K562 (cell line): Measurements from ENCODE around the gene GOLGA6L22. TPM values are rescaled to one million over a fixed set of nuclear protein-coding genes. Genes with fewer than 3 reads are reported as not detected.
"Not testable (repeated sequence)": the region's sequence is repeated elsewhere in the genome, so short reads cannot be mapped to it uniquely, and the experiment has no call there.

Experiments
- ATAC-seq: fragments of 200-7000 bp; cut with Tn5 transposase; 3 replicates; pipeline ENCODE4 v1.9.1; 2020; ENCODE audit warnings: moderate library complexity
- BruUV-seq: library from RNA; stranded (reverse); fragments of 400-500 nt; replicated peaks from 2 replicates; lab custom pipeline; 2021; lab: Mats Ljungman, UMichigan
- CTCF ChIA-PET: fragments of 300-600 bp; formaldehyde crosslinking; extraction: SDS; loops from one replicate; lab custom pipeline; 2021; ENCODE audit warnings: low intra/inter-chr PET ratio; lab: Yijun Ruan, JAX
- POLR2A ChIA-PET: fragments of 300-600, 350-650 bp; sonication (Branson Sonifier 250); formaldehyde crosslinking; extraction: SDS; loops from one replicate; lab custom pipeline; 2021; ENCODE audit warnings: antibody characterized with exemption, inconsistent platforms; lab: Yijun Ruan, JAX
- DNase-seq, 4 experiments: peaks; one replicate each; pipeline versions ENCODE4 v3.0.0 to v3.0.0-alpha.2; 2011 to 2018; ENCODE audit warnings: low spot score in 3 of 4, mixed read lengths in 3 of 4; ENCODE audit errors: extremely low read depth in 1 of 4
- FAIRE-seq: peaks from 2 replicates; lab custom pipeline; 2011; peaks lifted over from hg19 to GRCh38; lab: Jason Lieb, UNC
- H2AFZ ChIP-seq: 2 replicates; pipeline ENCODE4 v1.6.0; 2011; ENCODE audit warnings: low read depth, low read length, control low read depth, inconsistent platforms
- H3K27ac ChIP-seq: fragments of 200-600 bp; 3 replicates; pipeline ENCODE4 v1.8.0; 2011; ENCODE audit warnings: low read depth, mild to moderate bottlenecking, control low read depth, inconsistent platforms, low read length, moderate library complexity, mixed read lengths; ENCODE audit errors: extremely low read depth
- H3K27me3 ChIP-seq, 2 experiments: fragments of 300-600 bp in 1 of 2; 2 replicates in 1 of 2; 3 replicates in 1 of 2; pipeline versions ENCODE4 v1.6.0 to v1.8.0; 2011; ENCODE audit warnings: inconsistent platforms in 2 of 2, low read length in 2 of 2, mild to moderate bottlenecking in 1 of 2, mixed read lengths in 1 of 2, moderate library complexity in 1 of 2; ENCODE audit not compliant: control insufficient read depth in 2 of 2, insufficient read depth in 2 of 2
- H3K36me3 ChIP-seq: fragments of 300-600 bp; 3 replicates; pipeline ENCODE4 v1.8.0; 2011; ENCODE audit warnings: mild to moderate bottlenecking, low read length, inconsistent platforms; ENCODE audit not compliant: control insufficient read depth, insufficient read depth
- H3K4me1 ChIP-seq, 2 experiments: fragments of 200-600 bp in 1 of 2; replicated peaks in 1 of 2; 2 replicates in 1 of 2; 3 replicates in 1 of 2; pipeline versions ENCODE4 v1.5.1 to v1.8.0; 2011; ENCODE audit warnings: inconsistent platforms in 2 of 2, low read length in 2 of 2, mild to moderate bottlenecking in 1 of 2, mixed read lengths in 1 of 2, moderate library complexity in 1 of 2; ENCODE audit not compliant: control insufficient read depth in 2 of 2, insufficient read depth in 2 of 2
- H3K4me2 ChIP-seq: 2 replicates; pipeline ENCODE4 v1.6.1; 2011; ENCODE audit warnings: low read length, control low read depth, inconsistent platforms, mixed read lengths; ENCODE audit not compliant: insufficient read depth
- H3K4me3 ChIP-seq: fragments of 200-600 bp; sonication (generic), shearing (Covaris generic); 2 replicates; pipeline ENCODE4 v1.5.1; 2016; ENCODE audit warnings: control low read depth, inconsistent platforms
- H3K79me2 ChIP-seq: fragments of 200-600 bp; 3 replicates; pipeline ENCODE4 v1.8.0; 2011; ENCODE audit warnings: low read length, inconsistent platforms; ENCODE audit not compliant: control insufficient read depth, insufficient read depth
- H3K9ac ChIP-seq, 2 experiments: 2 replicates each; pipeline versions ENCODE4 v1.6.0 to v1.6.1; 2011; ENCODE audit warnings: low read depth in 2 of 2, low read length in 2 of 2, control low read depth in 1 of 2, inconsistent platforms in 1 of 2, mild to moderate bottlenecking in 1 of 2, mixed read lengths in 1 of 2; ENCODE audit not compliant: insufficient read depth in 1 of 2
- H3K9me1 ChIP-seq: one replicate; pipeline ENCODE4 v1.6.0; 2011; ENCODE audit warnings: inconsistent platforms, mild to moderate bottlenecking, low read length, moderate library complexity; ENCODE audit not compliant: control insufficient read depth, insufficient read depth
- H3K9me3 ChIP-seq: replicated peaks from 2 replicates; pipeline ENCODE4 v1.5.1; 2011; ENCODE audit warnings: low read depth, low read length, inconsistent platforms; ENCODE audit not compliant: control insufficient read depth, insufficient read depth
- H4K20me1 ChIP-seq: replicated peaks from 2 replicates; pipeline ENCODE4 v1.6.1; 2011; ENCODE audit warnings: low read length, inconsistent platforms, mixed read lengths; ENCODE audit not compliant: control insufficient read depth, insufficient read depth
- TAL1 ChIP-seq: fragments of 450-650 bp; IDR thresholded peaks from 2 replicates; pipeline ENCODE4 v1.6.1; 2016; ENCODE audit warnings: mild to moderate bottlenecking
- WGBS: fragments of 100-300 bp; shearing (Covaris generic); methylation state at CpG from one replicate; pipeline ENCODE4 v1.1.6; 2016; ENCODE audit warnings: low coverage, mixed read lengths; ENCODE audit not compliant: insufficient coverage; ENCODE audit errors: missing lambda C conversion rate; 5-methylcytosine and 5-hydroxymethylcytosine counted together
- in situ Hi-C: fragments of 300-500 bp; cut with MboI; formaldehyde crosslinking; loops from 4 replicates; pipeline ENCODE4 v1.15.0; 2018; ENCODE audit warnings: inconsistent platforms, mixed read lengths
- intact Hi-C: fragments of 100-400 bp; cut with micrococcal nuclease; formaldehyde crosslinking; loops from 2 replicates; pipeline ENCODE4 v1.14.2; 2022
- polyA plus RNA-seq, 8 experiments: library from polyadenylated mRNA; depleted of rRNA in 4 of 8; stranded (reverse) in 5 of 8; unstranded in 3 of 8; fragments of >200 nt; fragmentation: Nextera tagmentation in 2 of 8; fragmentation: Illumina TruSeq in 1 of 8; extraction: Ambion mirVana in 2 of 8; extraction: Trizol in 1 of 8; gene quantifications; 2 replicates each; pipeline versions ENCODE4 v1.2.1 to v1.2.3, GENCODE V29; 2011 to 2014; ENCODE audit warnings: inconsistent platforms in 1 of 8, missing spikeins in 1 of 8
- small RNA-seq: library from RNA; depleted of rRNA; stranded (forward); fragments of <200 nt; gene quantifications from one replicate; pipeline ENCODE3, GENCODE V24; 2014
- total RNA-seq, 7 experiments: library from RNA; depleted of rRNA in 6 of 7; stranded (reverse); fragments of >200 nt in 6 of 7; fragmentation: Illumina TruSeq in 2 of 7; extraction: Trizol in 2 of 7; gene quantifications; 2 replicates each; pipeline versions ENCODE4 v1.2.1 to v1.2.3, GENCODE V29; 2011 to 2021; ENCODE audit warnings: low replicate concordance in 1 of 7

GOLGA6L22 gene
- total and polyA plus RNA-seq, 9 of the 15 experiments (the other 6 are each of a cell fraction or from before 2014, with no cell fraction given), result not detected

DNA sequence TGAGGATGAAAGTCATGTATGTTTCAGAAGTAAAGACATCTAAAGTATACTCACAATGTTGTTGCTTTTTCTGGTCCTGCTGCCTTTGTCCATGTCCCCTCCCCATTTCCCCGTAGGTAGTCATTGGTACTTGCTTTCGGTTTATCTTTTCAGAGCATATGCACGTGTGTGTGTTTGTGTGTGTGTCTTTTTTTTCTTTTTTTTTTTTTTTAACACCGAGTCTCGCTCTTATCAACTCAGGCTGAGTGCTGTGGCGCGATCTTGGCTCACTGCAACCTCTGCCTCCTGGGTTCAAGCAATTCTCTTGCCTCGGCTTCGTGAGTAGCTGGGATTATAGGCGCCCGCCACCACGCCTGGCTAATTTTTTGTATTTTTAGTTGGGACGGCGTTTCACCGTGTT lies 57.4 kb downstream of the GOLGA6L22 start:
- H3K27ac ChIP-seq, H2AFZ ChIP-seq, H3K4me1 ChIP-seq, intact Hi-C loops, POLR2A ChIA-PET, H3K9me3 ChIP-seq, CTCF ChIA-PET, DNase-seq, H3K9ac ChIP-seq, FAIRE-seq, H3K27me3 ChIP-seq, H3K9me1 ChIP-seq, H3K4me3 ChIP-seq, H4K20me1 ChIP-seq, H3K4me2 ChIP-seq, BruUV-seq, in situ Hi-C loops, H3K36me3 ChIP-seq, H3K79me2 ChIP-seq: not testable (repeated sequence)
- peak; percentile 85 for ATAC-seq
- TF ChIP-seq TAL1, result peak; percentile 28; the same call in 1 of the 2 replicates
- WGBS, result no CpG with 5 or more reads among the region's 15 CpGs

Small RNAs within 50 kb of the gene (small RNA-seq; reads per million reads assigned to genes)
- gene RN7SL545P, result not detected
